Vagina (tissue), 2 donors: ENCODE results near the gene APLF. TPM values are rescaled to one million over a fixed set of nuclear protein-coding genes. Genes with fewer than 3 reads are reported as not detected.
"Not testable (repeated sequence)": the region's sequence is repeated elsewhere in the genome, so short reads cannot be mapped to it uniquely, and the experiment has no call there.

ENCODE experiments used
- DNase-seq, 2 donors: peaks; one replicate each; pipeline ENCODE4 v3.0.0-alpha.2; 2017; ENCODE audit errors: extremely low spot score in 2 of 2
- H3K27ac ChIP-seq: fragments of 200-600 bp; sonication (generic); one replicate; pipeline ENCODE4 v1.5.1; 2019
- H3K27me3 ChIP-seq: fragments of 200-600 bp; sonication (generic); one replicate; pipeline ENCODE4 v1.5.1; 2019
- H3K36me3 ChIP-seq, 2 donors: fragments of 200-600 bp; sonication (generic); one replicate each; pipeline ENCODE4 v1.5.1; 2017 to 2019
- H3K4me1 ChIP-seq: fragments of 200-600 bp; sonication (generic); one replicate; pipeline ENCODE4 v1.5.1; 2019
- H3K4me3 ChIP-seq, 2 donors: fragments of 200-600 bp; sonication (generic); 1 replicate in 1 of 2; 2 replicates in 1 of 2; pipeline ENCODE4 v1.5.1; 2016 to 2019
- H3K9me3 ChIP-seq: fragments of 200-600 bp; sonication (generic); one replicate; pipeline ENCODE4 v1.5.1; 2019
- CTCF ChIP-seq, 3 experiments: fragments of 450-650 bp in 2 of 3; fragments of 200-600 bp in 1 of 3; sonication (generic) in 1 of 3; IDR thresholded peaks; one replicate each; pipeline ENCODE4 v1.5.1; 2017 to 2019; ENCODE audit warnings: antibody characterized with exemption in 3 of 3, mild to moderate bottlenecking in 2 of 3, moderate library complexity in 2 of 3
- POLR2A ChIP-seq, 2 donors: fragments of 450-650 bp; IDR thresholded peaks; one replicate each; pipeline ENCODE4 v1.6.1; 2017; ENCODE audit warnings: antibody characterized with exemption in 2 of 2, mild to moderate bottlenecking in 2 of 2, moderate library complexity in 2 of 2
- POLR2AphosphoS5 ChIP-seq, 2 donors: sonication (generic); formaldehyde crosslinking; IDR thresholded peaks; one replicate each; pipeline ENCODE4 v1.9.0; 2017; ENCODE audit warnings: antibody characterized with exemption in 2 of 2, mild to moderate bottlenecking in 2 of 2, low read depth in 1 of 2; ENCODE audit not compliant: insufficient read depth in 1 of 2
- intact Hi-C: fragments of 100-400 bp; cut with DNase I; formaldehyde crosslinking; loops from one replicate; pipeline ENCODE4 v1.15.1; 2023
- total RNA-seq: library from RNA; depleted of rRNA; stranded (reverse); fragments of >200 nt; gene quantifications from one replicate; pipeline ENCODE4 v1.2.3, GENCODE V29; 2016

APLF gene
- total RNA-seq, 1 donor from 2014 or later: 18.7 TPM

DNA sequence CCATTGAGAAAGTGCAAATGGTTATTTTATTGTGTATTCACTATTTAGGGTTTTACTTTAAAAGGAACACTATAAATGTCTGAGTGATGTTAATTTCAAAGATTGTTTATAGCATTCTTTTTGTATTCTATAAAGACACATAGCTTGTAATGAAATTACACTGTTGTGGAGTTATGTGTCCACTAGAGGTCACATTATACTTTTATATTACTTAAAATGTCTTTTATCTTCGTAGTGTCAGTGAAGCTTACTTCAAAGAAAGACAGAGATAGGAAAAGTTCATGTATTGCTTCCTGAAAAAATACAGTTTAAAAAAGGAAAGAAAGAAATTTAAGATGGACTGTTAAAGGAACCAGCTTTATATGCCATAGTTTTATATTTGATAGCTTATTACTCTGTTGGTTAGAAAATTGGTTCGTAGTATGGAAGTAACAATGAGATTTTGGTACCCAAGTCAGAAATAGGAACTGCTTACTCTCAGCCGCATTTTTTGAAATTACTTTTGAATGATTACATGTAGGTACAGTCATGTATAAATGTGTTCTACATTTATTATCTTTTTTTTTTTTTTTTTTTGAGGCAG is 20.5 kb downstream of the APLF start:
- Histone ChIP-seq H3K27me3 (no peaks in the 10 kb centered on the region), H3K9me3 (no peaks in the 10 kb centered on the region), H3K4me3 (no peak overlapping the region), H3K4me1 (no peaks in the 10 kb centered on the region), H3K36me3 (no peaks in the 10 kb centered on the region), H3K27ac (no peak overlapping the region)
- peak in 1 of 3 experiments; percentile 18 for TF ChIP-seq CTCF (IDR thresholded peaks at IDR 0.05)
- TF ChIP-seq POLR2AphosphoS5 (IDR thresholded peaks at IDR 0.05; ENCODE audit: insufficient read depth in 1 of 2, low read depth in 1 of 2): no peak
- no peak for TF ChIP-seq POLR2A (IDR thresholded peaks at IDR 0.05)
- no peak for DNase-seq
- intact Hi-C loops: no loop called here

DNA sequence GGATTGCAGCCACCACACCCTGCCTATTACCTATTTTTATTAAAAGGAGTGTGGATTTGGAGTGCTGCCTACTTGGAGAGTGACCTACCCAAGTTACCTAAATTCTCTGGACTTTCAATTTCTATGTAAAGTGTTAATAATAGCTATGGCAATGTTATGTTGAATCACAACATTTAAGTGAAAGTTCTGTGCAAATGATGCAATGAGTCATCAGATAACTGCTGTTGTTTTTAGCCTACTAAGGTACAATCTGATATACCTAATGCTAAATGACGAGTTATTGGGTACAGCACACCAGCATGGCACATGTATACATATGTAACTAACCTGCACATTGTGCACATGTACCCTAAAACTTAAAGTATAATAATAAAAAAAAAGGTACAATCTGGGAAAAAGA is 21.2 kb downstream of the APLF start:
- H3K36me3 ChIP-seq, H3K9me3 ChIP-seq, DNase-seq, H3K27ac ChIP-seq, H3K4me3 ChIP-seq, intact Hi-C loops, H3K27me3 ChIP-seq, H3K4me1 ChIP-seq: not testable (repeated sequence)

- TF ChIP-seq POLR2A (IDR thresholded peaks at IDR 0.05) (no peak), POLR2AphosphoS5 (IDR thresholded peaks at IDR 0.05; ENCODE audit: insufficient read depth in 1 of 2, low read depth in 1 of 2) (no peak), CTCF (IDR thresholded peaks at IDR 0.05) (no peak)
- Histone ChIP-seq H3K36me3 (no peaks in the 10 kb centered on the region), H3K9me3 (no peaks in the 10 kb centered on the region), H3K4me1 (no peaks in the 10 kb centered on the region), H3K27ac (no peak overlapping the region), H3K4me3 (no peak overlapping the region), H3K27me3 (no peaks in the 10 kb centered on the region)
- no peak for DNase-seq
- intact Hi-C loops: no loop called here
Measured at GRCh38 chr2:68489282-68489681, 21.9 kb downstream of the APLF start.

DNA sequence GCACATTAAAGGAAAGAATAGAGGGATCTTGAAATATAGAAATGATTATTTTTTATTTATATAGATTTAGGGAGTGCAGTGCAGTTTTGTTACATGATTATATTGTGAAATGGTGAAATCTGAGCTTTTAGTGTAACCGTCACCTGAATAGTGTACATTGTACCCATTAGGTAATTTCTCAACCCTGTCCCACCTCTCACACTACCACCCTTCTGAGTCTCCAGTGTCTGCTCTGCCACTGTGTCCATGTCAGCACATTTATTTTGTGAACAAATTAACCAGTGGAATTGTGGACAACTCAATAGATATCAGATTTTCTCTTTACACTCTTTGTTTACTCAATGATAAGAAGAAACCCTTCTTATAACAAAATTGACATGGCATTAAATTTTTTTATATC is 24.2 kb downstream of the APLF start:
- no peak for DNase-seq
- Histone ChIP-seq H3K4me3 (no peak overlapping the region), H3K9me3 (peaks cover 3% of the 10 kb centered on the region), H3K4me1 (no peaks in the 10 kb centered on the region), H3K27me3 (no peaks in the 10 kb centered on the region), H3K36me3 (no peaks in the 10 kb centered on the region), H3K27ac (no peak overlapping the region)
- intact Hi-C loops: no loop called here
- no peak for TF ChIP-seq POLR2AphosphoS5 (IDR thresholded peaks at IDR 0.05; ENCODE audit: insufficient read depth in 1 of 2, low read depth in 1 of 2)
- no peak for TF ChIP-seq POLR2A (IDR thresholded peaks at IDR 0.05)
- no peak for TF ChIP-seq CTCF (IDR thresholded peaks at IDR 0.05)

DNA sequence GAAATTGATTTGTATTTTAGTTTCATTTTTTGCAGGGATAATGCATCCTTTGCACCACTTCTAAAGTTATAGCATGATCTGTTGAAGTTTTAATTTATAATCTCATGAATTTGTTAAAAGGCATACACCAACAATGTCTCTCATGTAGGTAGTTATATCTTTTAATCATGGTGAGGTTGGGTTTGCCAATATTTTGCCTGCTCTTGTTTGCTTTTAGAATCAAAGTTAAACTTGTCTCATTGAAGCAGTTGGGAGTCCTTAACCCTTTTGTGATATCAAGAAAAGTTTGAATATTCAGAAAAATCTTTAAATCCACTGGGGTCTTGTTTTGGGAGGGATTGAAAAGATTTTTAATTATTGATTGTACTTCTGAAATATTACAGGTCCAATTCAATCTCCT is 31.7 kb downstream of the APLF start:
- H3K27ac ChIP-seq: no peak overlapping the region
- no peak overlapping the region for H3K4me3 ChIP-seq
- peaks cover 5% of the 10 kb centered on the region for H3K9me3 ChIP-seq
- DNase-seq: no peak
- no peaks in the 10 kb centered on the region for H3K36me3 ChIP-seq
- TF ChIP-seq POLR2A (IDR thresholded peaks at IDR 0.05): no peak
- no peak for TF ChIP-seq CTCF (IDR thresholded peaks at IDR 0.05)
- TF ChIP-seq POLR2AphosphoS5 (IDR thresholded peaks at IDR 0.05; ENCODE audit: insufficient read depth in 1 of 2, low read depth in 1 of 2): no peak
- H3K27me3 ChIP-seq: no peaks in the 10 kb centered on the region
- intact Hi-C loops: no loop called here
- H3K4me1 ChIP-seq: no peaks in the 10 kb centered on the region
